Right lobe of liver (tissue), 6 donors: ENCODE results near the gene RNF5. TPM values are rescaled to one million over a fixed set of nuclear protein-coding genes. Genes with fewer than 3 reads are reported as not detected.
A peak's percentile ranks its signal among the peaks of the same experiment; 100 is the strongest.

ENCODE experiments used
- ATAC-seq, 4 donors: fragments of 200-7000 bp; cut with Tn5 transposase; one replicate each; pipeline ENCODE4 v1.9.1; 2020; ENCODE audit warnings: mild to moderate bottlenecking in 4 of 4, moderate library complexity in 4 of 4
- DNase-seq, 3 donors: peaks; one replicate each; pipeline ENCODE4 v3.0.0-alpha.2; 2020
- H3K27ac ChIP-seq, 3 donors: fragments of 200-600 bp; one replicate each; pipeline ENCODE4 v1.8.0; 2022
- H3K27me3 ChIP-seq, 2 donors: fragments of 200-600 bp; one replicate each; pipeline ENCODE4 v1.8.0; 2022
- H3K36me3 ChIP-seq, 4 donors: fragments of 200-600 bp; sonication (generic) in 1 of 4; one replicate each; pipeline versions ENCODE4 v1.5.1 to v1.8.0; 2017 to 2022; ENCODE audit warnings: control low read depth in 1 of 4
- H3K4me1 ChIP-seq, 4 donors: fragments of 200-600 bp; sonication (generic) in 1 of 4; one replicate each; pipeline versions ENCODE4 v1.5.1 to v1.8.0; 2017 to 2022; ENCODE audit warnings: control low read depth in 1 of 4
- H3K4me3 ChIP-seq, 3 donors: fragments of 200-600 bp; one replicate each; pipeline ENCODE4 v1.8.0; 2022
- H3K9me3 ChIP-seq, 4 donors: fragments of 200-600 bp; sonication (generic) in 1 of 4; one replicate each; pipeline versions ENCODE4 v1.5.1 to v1.8.0; 2017 to 2022; ENCODE audit warnings: control low read depth in 1 of 4
- POLR2A ChIP-seq: fragments of 450-650 bp; IDR thresholded peaks from one replicate; pipeline ENCODE4 v1.6.1; 2017; ENCODE audit warnings: antibody characterized with exemption, mild to moderate bottlenecking
- WGBS: methylation state at CpG from one replicate; pipeline ENCODE4 v1.1.6; 2018; ENCODE audit warnings: low coverage, low lambda C conversion rate; ENCODE audit not compliant: insufficient coverage; ENCODE audit errors: missing lambda C conversion rate; 5-methylcytosine and 5-hydroxymethylcytosine counted together
- intact Hi-C, 2 donors: fragments of 100-400 bp; cut with DNase I; formaldehyde crosslinking; loops; one replicate each; pipeline versions ENCODE4 v1.11.2 to v1.14.1; 2022
- total RNA-seq, 6 experiments: library from RNA; depleted of rRNA in 2 of 6; stranded (reverse); fragments of >200 nt in 2 of 6; fragmentation: NEBNext Ultra II Directional in 3 of 6; extraction: Animal tissue kit (Norgen Biotek cat#: 25700) in 3 of 6; gene quantifications; one replicate each; pipeline versions ENCODE4 v1.1.0 to v1.2.4, GENCODE V29; 2016 to 2023
- TF ChIP-seq, protein P1 (sequence below), 4 donors: fragments of 200-600 bp in 3 of 4; fragments of 450-650 bp in 1 of 4; IDR thresholded peaks; one replicate each; pipeline versions ENCODE4 v1.5.1 to v1.8.0; 2016 to 2022; ENCODE audit warnings: antibody characterized with exemption in 4 of 4, mild to moderate bottlenecking in 2 of 4
- donor health status: DM: no; HTN: yes; CAD: no.
- donor health status: DM: no; HTN: no; CAD: no.
- donor health status: DM: no; HTN: no; CAD: no.
- donor health status: DM: no; HTN: yes; CAD: no.
- donor health status: DM: no; HTN: yes; CAD: no.

RNF5 gene
- total RNA-seq, 6 experiments from 2014 or later, result 50.5 to 90.4 (median 60.9) TPM

DNA sequence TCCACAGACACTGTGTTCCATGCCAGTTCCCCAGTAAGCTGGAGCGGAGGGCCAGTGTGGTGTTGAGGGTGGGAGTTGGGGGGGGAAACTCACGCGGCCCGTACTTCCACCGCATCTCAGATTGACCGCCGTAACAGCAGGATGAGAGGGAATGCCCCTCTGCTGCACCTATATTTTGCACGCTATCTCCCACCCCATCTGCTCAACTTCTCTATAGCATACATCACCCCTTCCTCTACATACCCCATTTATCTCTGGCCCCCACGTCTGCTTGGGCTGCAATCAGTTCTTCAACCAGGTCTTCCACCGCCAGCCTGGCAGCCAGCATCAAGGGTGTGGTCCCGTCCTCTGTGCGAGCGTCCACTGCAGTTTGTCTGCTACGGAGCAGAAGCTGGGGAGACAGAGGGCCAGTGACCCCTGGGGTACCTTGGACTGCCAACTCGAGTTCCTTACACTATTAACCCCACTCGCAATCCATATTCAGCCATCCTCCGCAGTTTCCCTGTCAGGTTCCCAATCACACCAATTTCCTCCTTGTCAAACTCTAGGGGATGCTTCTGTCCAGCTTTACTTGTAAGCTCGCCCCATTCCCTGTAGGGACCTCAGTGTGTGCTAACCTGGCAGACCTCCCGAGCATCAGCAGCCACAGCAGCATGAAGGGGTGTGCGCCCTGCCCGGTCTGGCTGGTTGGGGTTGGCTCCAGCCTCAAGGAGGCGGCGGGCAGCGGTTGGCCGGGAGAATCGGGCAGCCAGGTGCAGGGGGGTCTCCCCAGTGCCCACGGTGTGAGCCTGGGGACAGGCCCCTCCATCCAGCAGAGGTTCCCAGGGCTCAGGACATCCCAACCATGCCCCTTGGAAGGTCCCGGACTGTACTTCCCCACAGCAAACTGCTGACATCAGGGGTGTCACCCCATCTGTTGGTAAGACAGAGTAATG, 18.7 kb downstream of the RNF5 start:
- H3K4me3 ChIP-seq, result peak overlapping the region; percentile 58 to 87 (median 78)
- no peaks in the 10 kb centered on the region for H3K9me3 ChIP-seq
- DNase-seq (no peak), ATAC-seq (no peak)
- no peak for TF ChIP-seq POLR2A
- TF ChIP-seq, protein P1, sequence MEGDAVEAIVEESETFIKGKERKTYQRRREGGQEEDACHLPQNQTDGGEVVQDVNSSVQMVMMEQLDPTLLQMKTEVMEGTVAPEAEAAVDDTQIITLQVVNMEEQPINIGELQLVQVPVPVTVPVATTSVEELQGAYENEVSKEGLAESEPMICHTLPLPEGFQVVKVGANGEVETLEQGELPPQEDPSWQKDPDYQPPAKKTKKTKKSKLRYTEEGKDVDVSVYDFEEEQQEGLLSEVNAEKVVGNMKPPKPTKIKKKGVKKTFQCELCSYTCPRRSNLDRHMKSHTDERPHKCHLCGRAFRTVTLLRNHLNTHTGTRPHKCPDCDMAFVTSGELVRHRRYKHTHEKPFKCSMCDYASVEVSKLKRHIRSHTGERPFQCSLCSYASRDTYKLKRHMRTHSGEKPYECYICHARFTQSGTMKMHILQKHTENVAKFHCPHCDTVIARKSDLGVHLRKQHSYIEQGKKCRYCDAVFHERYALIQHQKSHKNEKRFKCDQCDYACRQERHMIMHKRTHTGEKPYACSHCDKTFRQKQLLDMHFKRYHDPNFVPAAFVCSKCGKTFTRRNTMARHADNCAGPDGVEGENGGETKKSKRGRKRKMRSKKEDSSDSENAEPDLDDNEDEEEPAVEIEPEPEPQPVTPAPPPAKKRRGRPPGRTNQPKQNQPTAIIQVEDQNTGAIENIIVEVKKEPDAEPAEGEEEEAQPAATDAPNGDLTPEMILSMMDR (IDR thresholded peaks at IDR 0.05), result no peak
- H3K36me3 ChIP-seq, result no peaks in the 10 kb centered on the region
- WGBS, result 43% methylated on average over 14 of the region's 28 CpGs
- peak overlapping the region; percentile 97 to 99 (median 99) for H3K27ac ChIP-seq
- intact Hi-C loops, result no loop called here
- no peaks in the 10 kb centered on the region for H3K27me3 ChIP-seq
- peaks cover 0 to 11% (median 5%) of the 10 kb centered on the region in 4 donors for H3K4me1 ChIP-seq

DNA sequence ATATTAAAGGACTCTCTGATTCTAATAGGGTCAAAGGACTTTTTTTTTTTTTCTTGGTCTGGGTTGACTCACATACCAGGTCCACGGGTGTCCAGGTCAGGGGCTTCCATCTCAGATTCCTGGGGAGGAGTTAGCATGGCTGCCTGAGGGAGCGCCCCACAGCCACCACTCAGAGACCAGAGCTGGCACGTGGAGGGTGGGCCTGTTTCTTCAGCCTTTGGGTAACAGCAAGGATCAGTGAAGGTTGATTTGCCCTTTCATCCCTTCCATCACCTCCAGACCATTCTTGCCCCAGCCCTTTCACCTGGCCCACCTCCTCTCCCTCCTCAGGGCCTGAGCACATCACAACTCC, 20.1 kb downstream of the RNF5 start:
- 56% methylated on average over 3 of the region's 3 CpGs for WGBS
- Histone ChIP-seq H3K9me3 (no peaks in the 10 kb centered on the region), H3K4me3 (no peak overlapping the region), H3K4me1 (peaks cover 0 to 11% (median 5%) of the 10 kb centered on the region in 4 donors), H3K27ac (no peak overlapping the region), H3K36me3 (no peaks in the 10 kb centered on the region), H3K27me3 (no peaks in the 10 kb centered on the region)
- DNase-seq (no peak), ATAC-seq (no peak)
- TF ChIP-seq, protein P1 (IDR thresholded peaks at IDR 0.05), result no peak
- no peak for TF ChIP-seq POLR2A
- intact Hi-C loops, result no loop called here

DNA sequence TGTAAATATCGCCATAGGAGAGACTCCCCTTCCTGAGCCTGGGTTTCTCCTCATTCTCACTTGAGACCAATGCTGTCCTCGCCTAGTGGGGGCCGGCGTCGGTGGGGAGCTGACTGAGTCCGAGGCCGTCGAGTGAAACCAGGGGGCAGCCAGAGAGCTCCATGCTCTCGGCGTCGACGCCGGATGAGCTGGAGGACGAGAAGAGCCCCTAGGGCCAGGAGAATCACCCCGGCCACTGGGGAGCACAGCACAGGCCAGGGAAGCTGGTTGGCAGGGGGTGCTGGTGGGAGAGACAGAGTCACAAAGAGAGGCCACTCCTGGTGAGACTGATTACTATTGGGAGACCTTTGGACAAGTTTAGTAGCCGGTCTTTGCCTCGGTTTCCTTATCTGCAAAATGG, 20.7 kb downstream of the RNF5 start:
- Histone ChIP-seq H3K4me3 (no peak overlapping the region), H3K9me3 (no peaks in the 10 kb centered on the region), H3K4me1 (peaks cover 0 to 11% (median 5%) of the 10 kb centered on the region in 4 donors), H3K36me3 (no peaks in the 10 kb centered on the region), H3K27me3 (no peaks in the 10 kb centered on the region), H3K27ac (no peak overlapping the region)
- TF ChIP-seq, protein P1 (IDR thresholded peaks at IDR 0.05), result no peak
- TF ChIP-seq POLR2A, result no peak
- DNase-seq, result no peak
- ATAC-seq, result no peak
- intact Hi-C loops, result no loop called here
- WGBS, result 80% methylated on average over 16 of the region's 17 CpGs

DNA sequence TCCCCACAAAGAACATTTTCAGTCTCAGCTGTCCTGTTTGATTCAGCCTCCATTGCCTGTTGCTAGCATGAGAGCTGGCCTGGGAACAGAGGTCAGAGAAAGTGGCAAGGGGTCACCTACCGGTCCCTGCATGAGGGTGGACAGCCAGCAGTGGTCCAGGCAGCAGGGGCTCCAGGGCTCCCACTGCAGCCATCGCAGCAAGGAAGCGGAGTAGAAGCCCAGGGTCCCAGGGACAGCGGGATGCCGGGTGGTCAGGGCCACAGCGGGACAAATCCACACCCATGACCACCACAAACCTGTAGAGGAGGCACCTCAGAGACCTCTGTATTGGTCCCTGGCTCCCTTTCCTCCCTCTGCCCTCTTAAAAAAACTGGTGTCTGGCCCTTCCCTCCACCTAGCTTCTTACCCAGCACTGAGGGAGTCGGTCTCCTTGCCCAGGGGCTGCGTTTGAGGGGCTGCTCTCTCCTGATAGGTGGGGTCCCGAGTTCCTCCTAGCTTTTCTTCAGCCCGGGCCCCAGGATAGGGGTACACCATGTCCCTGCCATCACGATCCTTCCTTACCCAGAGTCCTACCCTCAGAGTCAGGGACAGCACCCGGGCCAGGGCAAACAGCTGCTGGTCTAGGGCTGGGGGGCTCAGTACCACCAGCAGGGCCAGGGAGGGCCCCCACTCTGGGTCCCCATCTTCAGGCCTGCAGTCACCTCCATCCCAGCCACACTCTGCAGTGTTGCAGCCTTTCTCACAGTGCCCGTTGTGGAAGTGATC, 22.7 kb downstream of the RNF5 start:
- intact Hi-C loops, result no loop called here
- Histone ChIP-seq H3K36me3 (no peaks in the 10 kb centered on the region), H3K4me1 (peaks cover 0 to 3% (median 0%) of the 10 kb centered on the region in 4 donors), H3K4me3 (no peak overlapping the region), H3K27ac (no peak overlapping the region), H3K9me3 (no peaks in the 10 kb centered on the region), H3K27me3 (no peaks in the 10 kb centered on the region)
- peak in 1 of 3 donors; percentile 48 for DNase-seq
- TF ChIP-seq, protein P1 (IDR thresholded peaks at IDR 0.05), result no peak
- TF ChIP-seq POLR2A, result no peak
- no peak for ATAC-seq
- WGBS, result 62% methylated on average over 4 of the region's 13 CpGs
